Subcutaneous abdominal adipose tissue (tissue), 5 donors: ENCODE measurements around the gene TENT4B.

Source experiments
- H3K27ac ChIP-seq: one replicate; pipeline ENCODE4 v1.7.0; 2013; ENCODE audit warnings: low read depth, mild to moderate bottlenecking, inconsistent platforms, low read length, moderate library complexity
- H3K27me3 ChIP-seq, 5 donors: one replicate each; pipeline ENCODE4 v1.7.0; 2013; ENCODE audit warnings: low read length in 5 of 5, inconsistent platforms in 1 of 5; ENCODE audit not compliant: control insufficient read depth in 5 of 5, insufficient read depth in 4 of 5
- H3K36me3 ChIP-seq, 5 donors: one replicate each; pipeline ENCODE4 v1.7.0; 2013; ENCODE audit warnings: low read length in 5 of 5; ENCODE audit not compliant: control insufficient read depth in 5 of 5, insufficient read depth in 5 of 5
- H3K4me1 ChIP-seq, 5 donors: one replicate each; pipeline ENCODE4 v1.7.0; 2013; ENCODE audit warnings: low read length in 5 of 5, mild to moderate bottlenecking in 3 of 5, moderate library complexity in 1 of 5; ENCODE audit not compliant: control insufficient read depth in 5 of 5, insufficient read depth in 5 of 5
- H3K4me3 ChIP-seq, 5 donors: one replicate each; pipeline ENCODE4 v1.7.0; 2013; ENCODE audit warnings: low read length in 5 of 5, low read depth in 1 of 5
- H3K9ac ChIP-seq, 5 donors: one replicate each; pipeline ENCODE4 v1.7.0; 2013; ENCODE audit warnings: low read length in 5 of 5, mild to moderate bottlenecking in 4 of 5, moderate library complexity in 3 of 5
- H3K9me3 ChIP-seq, 5 donors: one replicate each; pipeline ENCODE4 v1.7.0; 2013; ENCODE audit warnings: low read length in 5 of 5; ENCODE audit not compliant: control insufficient read depth in 5 of 5
- donor health status: healthy.
- donor health status: healthy.
- donor health status: healthy.
- donor health status: healthy.
- donor health status: healthy.

TENT4B gene

GRCh38 chr16:50208460-50208931, 55.4 kb downstream of the TENT4B start:
- Histone ChIP-seq H3K9ac (peak overlapping the region in 1 of 5 donors; percentile 36), H3K27me3 (no peaks in the 10 kb centered on the region), H3K27ac (no peak overlapping the region), H3K36me3 (peaks cover 8 to 17% (median 13%) of the 10 kb centered on the region in 5 donors), H3K4me1 (peaks cover 0 to 47% (median 31%) of the 10 kb centered on the region in 5 donors), H3K4me3 (no peak overlapping the region), H3K9me3 (no peaks in the 10 kb centered on the region)

DNA sequence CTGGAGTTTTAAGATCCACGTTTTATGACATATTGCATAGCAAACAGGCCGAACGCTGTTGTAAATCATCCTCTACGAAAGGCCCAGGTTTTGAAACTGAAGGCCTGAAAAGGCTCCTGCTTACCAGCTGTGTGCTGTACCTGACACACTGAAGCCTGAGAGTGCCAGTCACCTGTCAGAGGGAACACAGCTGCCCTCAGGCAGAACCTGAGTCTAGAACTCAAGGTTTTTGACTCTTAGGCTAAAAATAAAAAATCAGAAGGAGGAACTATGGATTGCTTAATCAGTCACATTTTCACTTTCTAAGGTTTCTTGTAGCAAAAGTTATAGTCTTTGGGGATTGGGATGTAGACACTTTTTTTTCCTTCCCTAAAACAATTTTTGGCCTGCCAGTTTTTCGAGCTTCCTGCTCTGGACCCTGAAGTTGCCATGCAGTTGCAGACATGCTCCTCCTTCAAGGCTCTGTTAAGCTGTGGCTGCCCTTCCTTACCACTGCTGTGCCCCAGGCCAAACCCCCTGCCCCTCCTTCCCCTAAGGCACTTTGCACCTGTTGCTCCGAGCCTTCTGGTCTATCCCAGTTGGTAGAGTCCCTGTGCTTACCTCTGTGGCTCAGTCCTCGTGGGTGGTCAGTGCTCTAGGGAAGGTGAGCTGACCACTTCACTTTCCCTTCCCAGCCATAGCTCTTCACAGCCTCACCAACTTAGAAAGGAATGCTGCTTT, 56.6 kb downstream of the TENT4B start:
- Histone ChIP-seq H3K27me3 (no peaks in the 10 kb centered on the region), H3K36me3 (peaks cover 10 to 19% (median 15%) of the 10 kb centered on the region in 5 donors), H3K4me3 (no peak overlapping the region), H3K27ac (no peak overlapping the region), H3K9me3 (no peaks in the 10 kb centered on the region), H3K4me1 (peaks cover 0 to 35% (median 23%) of the 10 kb centered on the region in 5 donors), H3K9ac (peak overlapping the region in 3 of 5 donors; percentile 7 to 35 (median 17))

DNA sequence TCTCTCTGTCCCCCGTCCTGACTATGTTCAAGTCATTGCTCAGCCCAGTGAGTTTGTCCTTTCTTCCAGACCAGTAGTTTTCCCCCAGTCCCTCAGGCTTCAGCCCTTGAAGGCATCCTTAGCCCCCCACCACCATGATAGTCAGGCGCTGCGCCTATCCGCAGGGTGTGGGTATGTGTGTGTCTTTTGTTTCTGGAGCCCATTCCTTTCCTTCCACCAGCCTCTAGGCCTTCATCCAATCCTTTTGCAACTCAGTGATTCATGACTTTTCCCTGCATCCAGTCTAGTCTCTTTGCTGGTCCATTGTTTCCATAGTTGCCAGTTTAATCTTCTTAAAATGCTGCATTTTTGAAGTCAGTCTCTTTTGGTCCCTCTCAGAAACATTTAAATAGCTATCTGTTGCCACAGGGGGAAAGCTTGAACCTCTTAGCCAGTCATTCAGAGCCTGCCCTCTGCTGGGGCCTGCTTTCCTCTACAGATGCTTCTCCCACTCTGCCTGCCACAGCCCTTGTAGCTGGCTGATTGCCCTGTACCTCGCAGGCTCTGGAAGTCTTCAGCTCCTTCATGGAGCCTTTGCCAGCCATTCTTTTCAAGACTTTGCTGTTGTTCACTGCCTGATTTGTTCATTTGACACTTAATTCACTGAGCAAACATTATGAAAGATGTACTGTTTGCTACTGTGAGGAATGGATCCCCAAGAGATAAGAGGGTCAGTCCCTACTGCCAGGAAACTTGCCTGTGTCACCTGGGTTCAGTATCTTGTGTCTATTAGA, 57.3 kb downstream of the TENT4B start:
- peaks cover 0 to 35% (median 21%) of the 10 kb centered on the region in 5 donors for H3K4me1 ChIP-seq
- H3K9ac ChIP-seq = peak overlapping the region in 2 of 5 donors; percentile 7 to 35
- no peaks in the 10 kb centered on the region for H3K9me3 ChIP-seq
- H3K36me3 ChIP-seq = peaks cover 15 to 26% (median 17%) of the 10 kb centered on the region in 5 donors
- no peak overlapping the region for H3K4me3 ChIP-seq
- no peak overlapping the region for H3K27ac ChIP-seq
- H3K27me3 ChIP-seq = no peaks in the 10 kb centered on the region

GRCh38 chr16:50213939-50214519, 60.9 kb downstream of the TENT4B start:
- Histone ChIP-seq H3K27ac (no peak overlapping the region), H3K27me3 (no peaks in the 10 kb centered on the region), H3K36me3 (peaks cover 28 to 54% (median 39%) of the 10 kb centered on the region in 5 donors), H3K9me3 (no peaks in the 10 kb centered on the region), H3K4me1 (peaks cover 0 to 19% (median 14%) of the 10 kb centered on the region in 5 donors), H3K9ac (no peak overlapping the region), H3K4me3 (no peak overlapping the region)

- Histone ChIP-seq H3K27ac (no peak overlapping the region), H3K9me3 (no peaks in the 10 kb centered on the region), H3K4me3 (no peak overlapping the region), H3K27me3 (no peaks in the 10 kb centered on the region), H3K36me3 (peaks cover 31 to 58% (median 39%) of the 10 kb centered on the region in 5 donors), H3K4me1 (peaks cover 0 to 4% (median 2%) of the 10 kb centered on the region in 5 donors), H3K9ac (no peak overlapping the region)
These were observed 62.6 kb downstream of the TENT4B start for GRCh38 chr16:50215680-50216079.

DNA sequence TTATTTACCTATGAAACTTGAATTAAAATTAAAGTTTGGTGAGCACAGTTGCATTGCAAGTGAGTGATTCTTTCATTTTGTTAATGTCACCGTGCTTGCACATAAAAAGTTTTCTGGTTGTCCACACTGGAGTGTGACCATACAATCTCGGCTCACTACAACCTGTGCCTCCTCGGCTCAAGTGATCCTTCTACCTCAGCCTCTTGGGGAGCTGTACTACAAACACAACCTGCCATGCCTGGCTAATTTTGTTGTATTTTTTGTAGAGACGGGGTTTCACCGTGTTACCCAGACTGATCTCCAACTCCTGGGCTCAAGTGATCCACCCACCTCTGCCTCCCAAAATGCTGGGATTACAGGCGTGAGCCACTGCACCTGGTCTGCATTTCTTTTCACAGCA, 63.1 kb downstream of the TENT4B start:
- no peak overlapping the region for H3K4me3 ChIP-seq
- H3K4me1 ChIP-seq = no peaks in the 10 kb centered on the region
- peaks cover 31 to 61% (median 41%) of the 10 kb centered on the region in 5 donors for H3K36me3 ChIP-seq
- H3K9me3 ChIP-seq = no peaks in the 10 kb centered on the region
- no peak overlapping the region for H3K27ac ChIP-seq
- H3K27me3 ChIP-seq = no peaks in the 10 kb centered on the region
- no peak overlapping the region for H3K9ac ChIP-seq

DNA sequence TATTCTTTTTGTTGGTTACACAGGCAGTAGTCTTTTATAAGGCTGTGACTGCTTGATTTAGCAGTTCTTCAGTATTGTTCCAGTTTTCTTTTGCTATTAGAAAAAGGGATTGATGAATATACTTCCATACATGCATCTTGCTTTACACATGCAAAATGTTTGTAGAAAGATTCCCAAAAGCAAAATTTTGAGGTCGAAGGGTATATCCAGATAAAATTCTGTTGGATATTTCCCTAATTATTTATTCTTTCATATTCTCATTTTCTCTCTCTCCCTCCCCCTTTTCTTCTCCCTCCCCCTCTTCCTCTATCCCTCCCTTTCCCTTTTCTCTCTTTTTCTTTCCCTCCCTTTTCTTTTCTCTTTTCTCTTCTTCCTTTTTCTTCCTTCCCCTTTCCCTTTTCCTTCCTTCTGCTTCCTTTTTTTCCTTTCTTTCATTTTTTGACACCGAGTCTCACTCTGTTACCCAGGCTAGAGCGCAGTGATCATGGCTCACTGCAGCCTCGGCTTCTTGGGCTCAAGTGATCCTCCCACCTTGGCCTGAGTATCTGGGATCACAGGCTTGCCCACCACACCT, 66.4 kb downstream of the TENT4B start:
- no peaks in the 10 kb centered on the region for H3K4me1 ChIP-seq

GRCh38 chr16:50224286-50224685, 71.2 kb downstream of the TENT4B start:
- Histone ChIP-seq H3K27ac (no peak overlapping the region), H3K27me3 (no peaks in the 10 kb centered on the region), H3K4me1 (no peaks in the 10 kb centered on the region), H3K4me3 (no peak overlapping the region), H3K9ac (no peak overlapping the region), H3K36me3 (peaks cover 22 to 55% (median 44%) of the 10 kb centered on the region in 5 donors), H3K9me3 (no peaks in the 10 kb centered on the region)

More for the DNA sequence above, 66.4 kb downstream of the TENT4B start:
- H3K4me3 ChIP-seq = no peak overlapping the region
- no peaks in the 10 kb centered on the region for H3K9me3 ChIP-seq
- H3K27me3 ChIP-seq = no peaks in the 10 kb centered on the region
- no peak overlapping the region for H3K27ac ChIP-seq
- H3K9ac ChIP-seq = no peak overlapping the region
- H3K36me3 ChIP-seq = peaks cover 32 to 60% (median 40%) of the 10 kb centered on the region in 5 donors

GRCh38 chr16:50227120-50227519, 74.0 kb downstream of the TENT4B start:
- H3K4me3 ChIP-seq = no peak overlapping the region
- no peaks in the 10 kb centered on the region for H3K27me3 ChIP-seq
- H3K4me1 ChIP-seq = no peaks in the 10 kb centered on the region
- H3K36me3 ChIP-seq = peaks cover 25 to 50% (median 41%) of the 10 kb centered on the region in 5 donors
- H3K9ac ChIP-seq = no peak overlapping the region
- H3K27ac ChIP-seq = no peak overlapping the region
- no peaks in the 10 kb centered on the region for H3K9me3 ChIP-seq
